Suppressor macrophage treated with lipopolysaccharide for 4 hours (primary cell): ENCODE data around the gene GMCL2.

Source experiments
- DNase-seq: peaks from one replicate; pipeline ENCODE4 v3.0.0-alpha.2; 2020

The GMCL2 gene

DNA sequence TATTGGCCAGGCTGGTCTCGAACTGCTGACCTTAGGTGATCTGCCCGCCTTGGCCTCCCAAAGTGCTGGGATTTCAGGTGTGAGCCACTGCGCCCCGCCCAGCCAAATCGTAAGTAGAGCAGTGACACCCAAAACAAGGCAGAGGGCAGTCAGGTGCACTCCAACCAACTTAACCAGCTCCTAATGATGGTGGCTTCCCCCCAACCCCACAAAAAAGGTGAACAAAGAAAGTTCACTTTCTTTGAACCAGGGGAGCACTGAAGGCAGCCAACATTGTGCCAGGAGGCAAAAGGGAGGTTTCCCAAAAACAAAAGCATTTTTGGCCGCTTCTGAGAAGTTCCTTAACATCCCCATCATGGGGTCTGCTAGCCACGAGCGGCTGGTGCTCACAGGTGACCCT, 9.6 kb downstream of the GMCL2 start:
- DNase-seq: no peak

DNA sequence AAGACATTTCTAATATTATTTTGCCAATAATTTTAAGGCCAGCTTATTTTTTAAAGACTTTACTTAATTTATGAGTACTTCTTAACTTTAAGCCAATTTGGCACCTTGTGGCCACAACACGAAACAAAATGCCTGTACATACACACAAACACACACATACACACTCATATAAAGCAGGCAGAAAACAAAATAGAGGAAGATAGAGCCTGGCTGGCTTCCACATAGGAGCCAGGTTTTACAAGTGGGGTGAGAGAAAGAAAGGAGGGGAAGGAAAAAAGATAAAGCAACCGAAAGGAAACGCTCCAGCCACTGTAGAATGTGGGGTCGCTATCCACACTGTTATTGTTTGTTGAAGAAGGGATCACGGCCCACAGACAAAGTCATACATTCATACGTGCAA, 10.4 kb downstream of the GMCL2 start:
- DNase-seq: no peak

DNA sequence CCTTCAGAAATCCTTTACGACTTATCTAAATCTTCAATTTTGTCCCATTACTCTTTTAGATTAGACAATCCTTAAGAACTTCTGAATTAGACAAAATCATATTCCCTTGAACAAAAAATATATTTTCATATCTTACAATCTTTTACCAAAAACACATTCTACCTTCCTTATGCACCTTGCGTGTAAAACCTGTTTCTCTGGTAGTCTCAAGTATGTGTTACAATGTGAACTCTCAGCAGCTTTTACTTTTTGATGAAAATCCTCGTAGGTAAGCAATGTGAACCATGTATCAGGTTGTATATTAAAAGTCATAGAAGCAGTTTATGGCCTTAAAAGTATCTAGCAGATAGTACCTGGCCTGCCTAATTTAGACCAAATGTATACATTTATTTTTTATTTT, 12.7 kb downstream of the GMCL2 start:
- DNase-seq: no peak

DNA sequence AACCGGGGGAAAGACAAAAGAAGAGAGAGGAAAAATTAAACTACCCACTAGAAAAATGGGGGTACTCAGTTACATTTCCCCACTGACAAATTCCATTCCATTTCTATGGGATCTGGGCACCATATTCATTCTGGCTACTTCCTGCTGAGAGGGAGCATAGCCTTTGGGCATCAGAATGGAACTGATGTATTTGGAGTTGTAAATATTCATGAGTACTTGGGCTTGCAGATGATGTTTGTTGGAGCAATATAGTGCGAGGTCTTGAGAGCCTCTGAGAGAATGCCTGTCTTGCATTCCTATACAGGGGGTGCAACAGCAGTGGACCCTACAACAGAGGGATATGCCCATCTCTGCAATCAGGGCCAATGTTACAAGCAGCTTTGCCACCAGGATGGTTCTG, 16.7 kb downstream of the GMCL2 start:
- DNase-seq: no peak

DNA sequence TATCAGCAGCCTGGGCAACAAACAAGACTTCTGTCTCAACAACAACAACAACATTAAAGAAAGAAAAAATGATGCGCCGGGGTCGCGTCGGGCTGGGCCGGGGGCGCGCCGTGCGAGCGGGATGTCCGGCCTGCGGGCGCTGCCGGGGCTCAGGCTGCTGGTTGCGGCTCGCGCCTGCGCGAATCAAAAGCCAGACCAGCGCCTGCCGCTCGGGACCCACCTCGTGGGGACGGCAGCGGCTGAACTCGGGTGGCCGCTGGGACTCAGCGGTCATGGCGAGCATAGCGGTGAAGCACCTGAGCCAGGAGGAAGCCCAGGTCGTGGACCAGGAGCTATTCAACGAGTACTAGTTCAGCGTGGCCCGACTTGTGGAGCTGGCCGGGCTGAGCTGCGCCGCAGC, 21.6 kb downstream of the GMCL2 start:
- DNase-seq: no peak

DNA sequence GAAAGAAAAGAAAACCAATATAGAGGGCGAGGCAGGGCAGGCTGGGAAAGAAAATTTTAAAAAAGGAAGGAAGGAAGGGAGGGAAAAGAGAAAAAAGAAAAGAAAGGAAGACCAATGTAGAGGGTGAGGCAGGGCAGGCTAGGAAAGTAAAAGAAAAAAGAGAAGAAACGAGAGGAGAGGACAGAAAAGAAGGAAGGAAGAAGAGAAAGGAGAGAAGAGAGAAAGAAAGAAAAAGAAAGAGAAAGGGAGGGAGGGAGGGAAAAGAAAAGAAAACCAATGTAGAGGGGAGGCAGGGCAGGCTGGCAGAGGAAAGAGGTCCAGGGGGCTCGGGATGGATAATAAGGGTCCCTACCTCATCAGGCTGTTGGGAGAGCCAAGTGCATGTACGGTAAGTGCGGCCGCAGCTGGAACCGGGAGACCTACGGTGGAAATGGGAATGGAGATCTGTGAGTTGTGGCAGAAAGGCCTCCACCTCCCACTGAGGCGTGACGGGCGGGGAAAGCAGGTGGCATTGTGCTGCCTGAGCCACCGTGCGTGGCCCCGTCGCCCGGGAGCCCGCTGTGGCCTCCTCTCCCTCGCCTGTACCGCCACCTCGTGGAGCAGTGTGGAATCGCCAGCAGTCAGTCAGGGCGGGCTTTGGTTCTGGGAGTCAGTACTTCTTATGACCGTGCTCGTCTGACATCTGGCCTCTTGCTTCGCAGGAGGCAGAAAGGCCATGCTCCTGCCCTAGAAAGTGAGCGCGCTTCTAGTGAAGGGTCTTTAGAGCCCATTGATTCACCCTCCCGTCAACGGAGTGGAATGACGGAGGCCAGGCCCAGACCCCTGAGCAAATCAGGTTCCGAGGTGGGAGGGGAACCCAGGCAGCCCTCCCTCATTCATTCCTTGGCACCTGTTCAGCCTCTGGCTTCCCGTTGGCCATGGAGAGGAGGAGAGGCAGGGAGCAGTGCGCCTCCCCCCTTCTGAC, 23.1 kb downstream of the GMCL2 start:
- peak; percentile 88 for DNase-seq

DNA sequence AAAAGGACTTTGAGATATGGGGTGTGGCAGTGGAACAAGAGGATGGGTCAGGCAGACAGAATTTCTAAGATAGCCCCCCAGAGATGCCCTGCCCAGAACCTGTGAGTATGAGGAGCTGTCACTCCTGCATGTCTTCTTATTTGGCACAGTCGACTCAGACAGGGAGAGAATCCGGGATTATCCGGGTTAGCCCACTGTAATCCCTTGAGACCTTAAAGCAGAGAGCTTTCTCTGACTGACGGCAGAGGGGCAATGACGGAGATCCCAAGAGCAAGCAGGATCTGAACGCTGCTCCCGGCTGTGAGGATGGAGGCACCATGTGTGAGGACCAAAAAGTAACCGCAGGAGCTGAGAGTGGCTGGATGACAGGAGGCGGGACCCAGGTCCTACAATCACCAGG, 24.7 kb downstream of the GMCL2 start:
- DNase-seq: no peak

DNA sequence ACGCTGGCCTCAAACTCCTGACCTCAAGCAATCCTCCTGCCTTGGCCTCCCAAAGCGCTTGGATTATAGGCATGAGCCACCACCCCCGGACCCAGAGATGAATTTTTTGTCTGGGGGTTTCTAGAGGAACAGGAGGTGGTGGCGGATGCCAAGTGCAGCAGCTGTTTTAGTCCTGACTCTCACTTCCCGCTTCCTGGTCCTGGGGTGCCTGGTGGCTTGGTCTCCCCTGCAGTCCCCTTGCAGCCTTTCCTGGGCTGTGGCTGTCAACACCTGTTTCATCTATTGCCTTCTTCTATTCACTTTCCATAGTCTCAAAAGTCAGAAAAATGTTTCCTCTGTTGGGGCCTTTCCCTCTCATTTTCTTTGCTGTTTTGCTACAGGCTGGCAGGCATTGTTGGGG, 27.0 kb downstream of the GMCL2 start:
- DNase-seq: no peak

DNA sequence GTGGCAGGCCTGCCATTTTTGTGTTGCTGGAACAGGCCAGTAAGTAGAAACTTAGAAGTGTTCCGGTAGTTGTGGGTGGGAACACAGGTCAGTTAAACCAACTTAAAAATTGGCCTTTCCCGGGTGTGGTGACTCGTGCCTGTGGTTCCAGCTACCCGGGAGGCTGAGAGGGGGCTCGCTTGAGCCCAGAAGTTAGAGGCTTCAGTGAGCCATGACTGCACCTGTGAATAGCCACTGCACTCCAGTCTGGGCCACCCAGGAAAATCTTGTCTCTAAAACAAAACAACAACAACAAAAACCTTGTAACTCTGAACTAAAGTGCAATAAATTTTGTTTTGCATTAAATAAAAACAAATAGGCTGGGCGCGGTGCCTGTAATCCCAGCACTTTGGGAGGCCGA, 32.1 kb downstream of the GMCL2 start:
- no peak for DNase-seq

DNA sequence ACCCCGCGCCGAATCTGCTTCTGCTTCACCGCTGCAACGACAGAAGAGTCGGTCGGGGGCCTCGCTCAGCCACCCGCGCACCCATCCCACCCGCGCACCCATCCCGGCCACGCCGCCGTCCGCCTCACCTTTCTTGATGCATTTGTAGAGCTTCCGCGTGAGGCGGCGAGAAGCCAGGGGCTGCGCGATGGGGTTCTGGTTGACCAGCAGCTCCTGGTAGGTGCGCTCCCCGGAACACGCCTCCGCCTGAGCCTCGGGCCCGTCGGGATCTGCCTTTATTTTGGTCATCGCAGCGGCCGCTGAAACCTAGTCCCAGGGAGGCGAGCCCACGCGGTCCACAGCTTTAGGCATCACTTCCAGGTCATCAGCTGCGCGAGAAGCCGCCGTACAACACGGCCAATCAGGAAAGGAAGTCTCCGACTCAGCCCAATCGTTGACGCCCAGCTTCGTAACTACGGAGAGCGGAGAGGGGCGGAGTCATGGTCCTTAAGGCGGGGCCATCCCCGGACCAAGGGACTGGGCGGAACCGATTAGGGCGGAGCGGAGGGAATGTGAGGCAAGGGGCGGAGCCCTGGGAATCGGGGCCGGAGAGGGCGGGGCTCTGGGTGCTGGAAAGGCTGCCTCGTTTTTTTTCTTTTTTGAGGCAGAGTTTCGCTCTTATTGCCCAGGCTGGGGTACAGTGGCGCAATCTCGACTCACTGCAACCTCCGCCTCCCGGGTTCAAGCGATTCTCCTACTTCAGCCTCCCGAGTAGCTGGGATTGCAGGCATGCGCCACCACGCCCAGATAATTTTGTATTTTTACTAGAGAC, 33.4 kb downstream of the GMCL2 start, which contains the start of gene NHP2:
NHP2 (minus strand) TSS at position 356 of the 811 bp plus-strand sequence; CDS start at position 288, 68 bp downstream.
- DNase-seq: peak; percentile 100

DNA sequence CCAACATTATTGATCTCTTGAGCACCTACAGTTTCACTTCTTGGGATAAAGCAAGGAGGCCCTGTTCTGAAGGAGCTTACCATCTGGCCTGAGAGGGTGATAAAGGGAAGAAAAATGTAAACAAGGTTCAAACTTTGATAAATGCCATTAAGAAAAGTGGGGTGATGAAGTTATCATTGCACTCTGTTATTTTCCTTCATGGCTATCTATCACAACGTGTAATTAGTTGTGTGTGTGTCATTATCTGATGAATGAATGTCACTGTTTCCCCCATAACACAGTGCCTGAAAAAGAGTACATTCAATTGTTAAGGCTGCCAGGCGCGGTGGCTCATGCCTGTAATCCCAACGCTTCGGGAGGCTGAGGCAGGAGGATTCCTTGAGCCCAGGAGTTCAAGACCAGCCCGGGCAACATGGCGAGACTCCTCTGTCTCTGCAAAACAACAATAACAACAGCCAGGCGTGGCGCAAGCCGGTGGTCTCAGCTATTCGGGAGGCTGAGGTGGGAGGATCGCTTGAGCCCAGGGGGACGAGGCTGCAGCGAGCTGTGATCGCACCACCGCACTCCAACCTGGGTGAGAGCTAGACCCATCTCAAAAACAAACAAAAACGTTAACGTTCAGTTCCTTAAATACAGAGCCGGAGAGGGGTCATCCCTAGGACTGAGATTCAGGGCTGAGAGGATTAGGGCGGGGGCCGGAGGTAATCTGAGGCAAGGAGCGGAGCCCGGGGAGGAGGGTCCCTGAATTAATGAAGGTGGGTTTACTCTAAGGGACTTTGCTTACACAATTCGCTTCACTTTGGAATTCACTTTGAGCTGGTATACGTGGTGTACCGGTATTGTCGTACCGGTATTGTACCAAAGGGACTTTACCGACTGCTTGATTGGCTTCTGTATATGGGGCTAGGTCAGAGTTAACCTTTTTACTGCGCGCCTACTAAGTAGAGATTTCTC, 34.4 kb downstream of the GMCL2 start:
- no peak for DNase-seq

DNA sequence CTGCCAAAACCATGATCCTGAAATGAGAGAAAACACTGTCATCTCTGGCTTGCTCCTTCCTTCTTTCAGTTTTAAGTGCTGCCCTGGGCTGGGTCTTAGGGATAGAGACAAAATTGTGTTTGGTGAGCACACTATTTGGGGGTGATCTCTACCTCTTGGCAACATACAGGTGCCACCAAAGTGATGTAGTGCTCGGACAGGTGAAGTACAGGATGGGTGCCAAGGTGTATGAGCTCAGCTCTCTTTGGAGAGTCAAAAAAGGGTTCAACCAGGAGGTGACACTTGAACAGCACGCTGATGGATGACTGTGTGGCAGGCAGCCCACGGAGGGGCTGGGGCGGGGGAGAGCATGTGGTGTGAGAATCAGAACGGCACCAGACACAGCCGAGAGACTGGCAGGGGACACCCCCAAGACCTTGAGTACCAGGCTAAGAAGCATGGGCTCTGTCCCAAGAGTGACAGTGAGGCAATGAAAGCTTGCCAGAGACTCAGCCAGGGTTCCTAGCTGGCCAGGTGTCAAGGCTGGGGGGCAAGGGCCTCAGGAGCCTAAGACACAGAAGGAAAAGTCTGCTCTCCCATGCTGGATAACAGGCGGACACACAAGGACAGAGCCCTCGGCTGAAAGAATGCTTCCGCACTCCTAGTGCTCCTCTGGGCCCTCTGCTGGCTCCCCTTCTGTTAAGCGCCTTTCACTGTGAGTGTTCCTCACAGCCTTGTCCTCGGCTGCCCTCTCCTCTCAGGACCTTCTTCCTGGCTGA, 36.0 kb downstream of the GMCL2 start:
- DNase-seq: no peak

DNA sequence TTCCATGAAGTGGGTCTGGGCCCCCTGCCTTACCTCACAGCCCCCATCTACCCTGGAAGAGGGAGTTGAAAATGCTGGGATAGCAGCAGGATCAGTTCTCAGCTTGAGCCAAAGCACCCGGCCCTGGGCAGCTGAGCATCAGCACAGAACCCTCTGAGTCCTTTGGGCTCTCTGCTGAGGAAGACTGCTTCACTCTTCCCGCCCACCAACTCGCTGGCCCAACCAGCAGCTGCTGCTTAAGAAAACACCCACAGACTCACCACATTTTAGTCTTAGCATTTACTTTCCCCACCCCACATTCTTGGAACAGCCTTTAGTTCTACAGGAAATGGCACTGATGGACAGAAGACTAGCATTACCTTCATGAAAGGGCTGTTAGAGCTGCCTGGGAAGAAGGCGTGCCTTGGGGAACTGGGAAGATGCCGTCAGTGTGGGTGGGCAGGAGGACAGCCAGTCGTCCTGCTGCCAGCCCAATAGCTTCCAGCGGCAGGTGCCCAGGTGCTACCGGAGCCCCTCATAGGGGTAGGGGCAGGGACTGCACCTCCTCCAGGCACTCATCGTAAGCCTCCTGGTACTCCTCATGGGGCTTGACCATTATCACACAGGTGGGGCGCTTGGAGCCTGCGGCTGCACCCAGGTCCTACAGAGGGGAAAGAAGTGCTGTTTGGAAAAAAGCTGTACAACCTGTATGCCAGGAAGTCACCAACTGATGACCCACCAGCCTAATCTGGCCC, 37.8 kb downstream of the GMCL2 start:
- no peak for DNase-seq

DNA sequence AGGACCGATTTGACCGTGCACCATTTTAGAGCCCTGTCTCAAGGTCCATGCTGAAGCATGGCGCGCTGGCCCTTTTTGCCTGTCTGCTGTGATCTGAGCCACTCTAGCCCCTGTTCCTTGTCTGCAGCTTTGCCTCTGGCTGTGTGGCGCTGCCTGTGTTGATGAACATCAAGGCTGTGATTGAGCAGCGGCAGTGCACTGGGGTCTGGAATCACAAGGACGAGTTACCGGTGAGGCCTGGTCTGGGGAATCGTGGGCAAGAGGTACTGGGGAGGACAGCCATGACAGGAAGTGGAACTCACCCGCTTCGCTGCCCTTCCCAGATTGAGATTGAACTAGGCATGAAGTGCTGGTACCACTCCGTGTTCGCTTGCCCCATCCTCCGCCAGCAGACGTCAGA, 39.8 kb downstream of the GMCL2 start:
- no peak for DNase-seq

DNA sequence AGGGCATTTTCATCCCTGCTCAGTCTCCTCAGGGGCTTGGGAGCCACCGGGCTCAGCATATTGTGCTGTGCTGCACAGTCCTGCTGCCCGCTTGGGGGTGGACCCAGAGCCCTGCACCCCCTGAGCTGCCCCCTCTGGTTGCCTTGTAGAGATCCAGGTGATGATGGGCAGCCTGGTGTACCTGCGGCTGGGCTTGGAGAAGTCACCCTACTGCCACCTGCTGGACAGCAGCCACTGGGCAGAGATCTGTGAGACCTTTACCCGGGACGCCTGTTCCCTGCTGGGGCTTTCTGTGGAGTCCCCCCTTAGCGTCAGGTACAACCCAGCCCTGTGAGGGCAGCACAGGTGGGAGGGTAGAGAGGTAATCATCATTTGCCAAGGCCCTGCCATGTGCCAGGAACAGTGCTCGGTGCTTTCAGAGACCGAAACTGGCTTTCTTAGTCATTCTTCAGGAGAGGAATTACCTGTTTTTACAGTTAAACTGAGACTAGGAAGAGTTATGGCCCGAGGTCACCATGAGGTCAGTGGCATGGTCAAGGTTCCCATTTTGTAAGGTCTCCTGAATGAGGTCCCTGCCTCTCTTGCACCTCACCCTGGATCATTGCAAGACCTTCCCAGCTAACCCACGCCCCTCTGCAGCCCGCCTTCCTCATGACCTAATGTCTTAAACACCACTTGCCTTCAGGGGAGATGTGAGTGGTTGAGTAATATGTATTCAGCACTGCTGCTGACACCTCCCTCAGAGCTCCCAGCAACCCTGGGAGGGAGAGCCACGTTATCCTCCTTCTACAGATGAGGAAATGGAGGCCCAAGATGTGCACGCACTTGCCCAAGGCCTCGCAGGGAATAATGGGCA, 41.0 kb downstream of the GMCL2 start:
- DNase-seq: peak; percentile 46

DNA sequence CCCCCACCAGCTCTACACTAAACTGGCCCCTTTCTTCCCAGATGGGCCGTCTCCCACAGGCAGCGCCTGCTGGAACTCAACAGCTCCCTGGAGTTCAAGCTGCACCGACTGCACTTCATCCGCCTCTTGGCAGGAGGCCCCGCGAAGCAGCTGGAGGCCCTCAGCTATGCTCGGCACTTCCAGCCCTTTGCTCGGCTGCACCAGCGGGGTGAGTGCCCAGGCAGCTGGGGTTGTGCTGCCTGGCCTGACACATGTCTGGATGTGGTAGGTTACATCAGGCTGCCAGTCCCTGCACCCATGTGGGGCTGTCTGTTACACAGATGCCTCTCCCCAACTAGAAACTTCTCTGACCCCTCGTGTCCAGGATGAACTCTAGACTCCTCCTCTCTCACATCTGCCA, 43.3 kb downstream of the GMCL2 start:
- DNase-seq: no peak

DNA sequence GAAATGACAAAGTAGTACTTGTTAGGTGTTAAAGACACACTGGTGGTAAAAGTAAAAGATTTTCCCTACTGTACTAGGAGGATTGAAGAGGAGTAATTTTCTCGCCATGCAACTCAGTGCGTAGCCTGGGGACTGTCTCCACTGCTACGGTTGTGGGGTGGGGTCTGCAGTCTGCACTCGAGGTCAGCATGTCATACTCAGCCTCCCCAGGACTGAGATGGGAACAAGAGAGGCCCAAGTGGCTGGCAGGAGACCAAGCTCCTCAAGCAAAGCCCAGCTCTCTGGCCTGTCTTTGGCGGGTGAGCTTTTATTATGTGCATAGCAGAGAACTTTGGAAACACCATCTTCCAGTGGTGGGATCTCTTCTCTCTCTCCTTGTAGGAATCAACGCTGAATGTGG, 43.9 kb downstream of the GMCL2 start:
- no peak for DNase-seq

DNA sequence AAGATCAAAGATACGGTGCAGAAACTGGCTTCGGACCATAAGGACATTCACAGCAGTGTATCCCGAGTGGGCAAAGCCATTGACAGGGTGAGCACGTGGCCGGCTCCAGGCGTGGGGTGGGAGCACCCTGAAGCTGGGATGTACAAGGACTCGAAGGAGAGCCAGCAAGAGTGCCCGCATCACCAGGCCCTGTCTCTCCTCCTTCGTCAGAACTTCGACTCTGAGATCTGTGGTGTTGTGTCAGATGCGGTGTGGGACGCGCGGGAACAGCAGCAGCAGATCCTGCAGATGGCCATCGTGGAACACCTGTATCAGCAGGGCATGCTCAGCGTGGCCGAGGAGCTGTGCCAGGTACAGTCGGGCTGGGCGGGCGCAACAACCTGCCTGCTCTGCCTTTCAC, 44.5 kb downstream of the GMCL2 start:
- no peak for DNase-seq

DNA sequence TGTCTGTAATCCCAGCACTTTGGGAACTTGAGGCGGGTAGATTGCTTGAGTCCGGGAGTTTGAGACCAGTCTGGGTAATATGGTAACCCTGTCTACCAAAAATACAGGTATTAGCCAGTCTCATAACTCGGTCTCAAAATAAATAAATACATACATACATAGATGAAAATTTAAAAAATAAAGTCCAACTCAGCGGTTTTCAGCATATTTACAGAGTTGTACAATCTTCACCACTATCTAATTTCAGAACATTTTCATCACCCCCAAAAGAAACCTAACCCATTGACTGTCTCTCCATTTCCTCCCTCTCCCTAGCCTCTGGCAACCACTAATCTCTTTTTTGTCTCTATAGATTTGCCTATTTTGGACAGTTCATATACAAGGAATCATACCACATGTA, 45.6 kb downstream of the GMCL2 start:
- DNase-seq: no peak

DNA sequence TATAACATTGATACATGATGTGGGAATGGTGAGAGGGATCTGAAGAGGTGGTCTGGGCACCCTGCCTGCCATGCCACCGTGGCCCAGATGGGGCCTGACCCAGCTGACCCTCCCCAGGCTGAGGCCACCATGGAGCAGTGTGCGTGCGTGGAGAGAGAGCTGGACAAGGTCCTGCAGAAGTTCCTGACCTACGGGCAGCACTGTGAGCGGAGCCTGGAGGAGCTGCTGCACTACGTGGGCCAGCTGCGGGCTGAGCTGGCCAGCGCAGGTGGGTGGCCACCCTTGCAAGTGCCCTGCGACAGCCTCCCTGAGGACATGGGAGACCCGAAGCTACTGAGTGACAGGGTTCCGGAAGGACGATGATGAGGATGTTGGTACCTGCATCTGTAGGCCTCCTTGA, 49.2 kb downstream of the GMCL2 start:
- no peak for DNase-seq
